ENCODE results near the gene TAB2. TPM values are rescaled to one million over a fixed set of nuclear protein-coding genes. Genes with fewer than 3 reads are reported as not detected.

Gene TAB2
- total RNA-seq, 4 donors from 2014 or later, result 43.6 to 89.9 (median 64.7) TPM

DNA sequence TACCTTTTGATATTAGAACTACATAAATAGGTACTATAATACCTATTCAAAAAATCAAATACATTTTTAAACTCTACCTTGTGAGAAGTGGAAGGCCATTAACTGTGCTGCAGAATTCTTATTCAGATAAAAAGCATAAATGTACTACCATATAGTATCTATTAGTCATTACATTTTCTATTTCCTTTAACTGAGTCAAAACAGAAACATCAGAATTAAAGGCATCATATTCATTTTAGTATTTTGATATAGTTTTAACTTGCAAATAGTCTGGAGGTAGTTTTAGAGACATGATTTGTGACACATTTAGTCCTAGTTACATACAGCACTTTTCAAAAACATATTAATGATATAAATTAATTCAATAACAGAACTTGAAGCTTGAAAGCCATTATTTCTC, 39.9 kb upstream of the TAB2 start:
- intact Hi-C loops (cut with DNase I; ENCODE audit: low total_unique reads), result no loop called here
- DNase-seq, result no peak
- no peak overlapping the region for H3K4me3 ChIP-seq
- H3K27ac ChIP-seq, result no peak overlapping the region
- H3K36me3 ChIP-seq, result no peaks in the 10 kb centered on the region
- H3K9me3 ChIP-seq, result no peaks in the 10 kb centered on the region
- H3K4me1 ChIP-seq, result no peaks in the 10 kb centered on the region
- in situ Hi-C loops (cut with MboI; ENCODE audit: low pct_ligation_motif_present in 1 of 4, low pct_unique_long_range_greater_than_20kb in 1 of 4, low sequenced_read_pairs in 3 of 4), result no loop called here
- TF ChIP-seq, protein P1, sequence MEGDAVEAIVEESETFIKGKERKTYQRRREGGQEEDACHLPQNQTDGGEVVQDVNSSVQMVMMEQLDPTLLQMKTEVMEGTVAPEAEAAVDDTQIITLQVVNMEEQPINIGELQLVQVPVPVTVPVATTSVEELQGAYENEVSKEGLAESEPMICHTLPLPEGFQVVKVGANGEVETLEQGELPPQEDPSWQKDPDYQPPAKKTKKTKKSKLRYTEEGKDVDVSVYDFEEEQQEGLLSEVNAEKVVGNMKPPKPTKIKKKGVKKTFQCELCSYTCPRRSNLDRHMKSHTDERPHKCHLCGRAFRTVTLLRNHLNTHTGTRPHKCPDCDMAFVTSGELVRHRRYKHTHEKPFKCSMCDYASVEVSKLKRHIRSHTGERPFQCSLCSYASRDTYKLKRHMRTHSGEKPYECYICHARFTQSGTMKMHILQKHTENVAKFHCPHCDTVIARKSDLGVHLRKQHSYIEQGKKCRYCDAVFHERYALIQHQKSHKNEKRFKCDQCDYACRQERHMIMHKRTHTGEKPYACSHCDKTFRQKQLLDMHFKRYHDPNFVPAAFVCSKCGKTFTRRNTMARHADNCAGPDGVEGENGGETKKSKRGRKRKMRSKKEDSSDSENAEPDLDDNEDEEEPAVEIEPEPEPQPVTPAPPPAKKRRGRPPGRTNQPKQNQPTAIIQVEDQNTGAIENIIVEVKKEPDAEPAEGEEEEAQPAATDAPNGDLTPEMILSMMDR (IDR thresholded peaks at IDR 0.05), result no peak
- TF ChIP-seq POLR2AphosphoS5 (IDR thresholded peaks at IDR 0.05) (no peak), POLR2A (IDR thresholded peaks at IDR 0.05) (no peak), EP300 (IDR thresholded peaks at IDR 0.05; ENCODE audit: low read depth) (no peak)
- H3K27me3 ChIP-seq, result no peaks in the 10 kb centered on the region

DNA sequence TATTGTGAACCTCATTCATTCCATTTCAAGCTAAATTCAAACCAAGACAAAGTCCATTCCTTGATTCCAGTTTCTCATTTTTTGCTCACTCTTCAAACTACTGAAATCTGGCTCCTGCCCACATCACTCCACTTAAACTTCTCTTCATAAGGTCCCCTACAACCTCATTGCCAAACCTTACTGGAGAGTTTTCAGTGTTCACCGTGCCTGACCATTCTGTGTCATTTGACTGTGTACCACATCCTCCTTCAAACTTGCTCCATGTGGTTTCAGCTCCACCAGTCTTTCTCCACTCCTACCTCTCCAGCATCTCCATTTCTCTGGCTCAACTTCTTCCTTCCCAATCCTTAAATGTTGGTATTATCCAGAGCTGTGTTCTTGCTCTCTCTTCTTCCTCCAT, 38.5 kb upstream of the TAB2 start:
- in situ Hi-C loops (cut with MboI; ENCODE audit: low pct_ligation_motif_present in 1 of 4, low pct_unique_long_range_greater_than_20kb in 1 of 4, low sequenced_read_pairs in 3 of 4), result no loop called here
- intact Hi-C loops (cut with DNase I; ENCODE audit: low total_unique reads), result no loop called here

GRCh38 chr6:149284904-149285303, 32.6 kb upstream of the TAB2 start:
- intact Hi-C loops (cut with DNase I; ENCODE audit: low total_unique reads) (no loop called here), in situ Hi-C loops (cut with MboI; ENCODE audit: low pct_ligation_motif_present in 1 of 4, low pct_unique_long_range_greater_than_20kb in 1 of 4, low sequenced_read_pairs in 3 of 4) (no loop called here)
- Histone ChIP-seq H3K27ac (no peak overlapping the region), H3K9me3 (no peaks in the 10 kb centered on the region), H3K4me1 (no peaks in the 10 kb centered on the region), H3K36me3 (no peaks in the 10 kb centered on the region), H3K4me3 (no peak overlapping the region), H3K27me3 (no peaks in the 10 kb centered on the region)
- DNase-seq, result no peak
- 67 to 100% methylated on average over 1 to 3 of the region's 3 CpGs for WGBS, 2 donors (ENCODE audit: low coverage in 1 of 2)
- TF ChIP-seq EP300 (IDR thresholded peaks at IDR 0.05; ENCODE audit: low read depth), result no peak
- no peak for TF ChIP-seq POLR2AphosphoS5 (IDR thresholded peaks at IDR 0.05)
- no peak for TF ChIP-seq POLR2A (IDR thresholded peaks at IDR 0.05)
- TF ChIP-seq, protein P1 (IDR thresholded peaks at IDR 0.05), result no peak

More for the DNA sequence above, 38.5 kb upstream of the TAB2 start:
- H3K4me1 ChIP-seq, result no peaks in the 10 kb centered on the region
- H3K4me3 ChIP-seq, result no peak overlapping the region
- no peaks in the 10 kb centered on the region for H3K36me3 ChIP-seq
- WGBS, 2 donors (ENCODE audit: low coverage in 1 of 2), result 64 to 71% methylated on average over 1 of the region's 1 CpG
- no peak overlapping the region for H3K27ac ChIP-seq
- H3K9me3 ChIP-seq, result no peaks in the 10 kb centered on the region
- TF ChIP-seq POLR2AphosphoS5 (IDR thresholded peaks at IDR 0.05), result no peak
- TF ChIP-seq EP300 (IDR thresholded peaks at IDR 0.05; ENCODE audit: low read depth), result no peak
- TF ChIP-seq, protein P1 (IDR thresholded peaks at IDR 0.05), result no peak
- no peak for TF ChIP-seq POLR2A (IDR thresholded peaks at IDR 0.05)
- no peaks in the 10 kb centered on the region for H3K27me3 ChIP-seq
- DNase-seq, result no peak

GRCh38 chr6:149285626-149286025, 31.9 kb upstream of the TAB2 start:
- Histone ChIP-seq H3K4me3 (no peak overlapping the region), H3K4me1 (no peaks in the 10 kb centered on the region), H3K36me3 (no peaks in the 10 kb centered on the region), H3K27ac (no peak overlapping the region), H3K27me3 (no peaks in the 10 kb centered on the region), H3K9me3 (no peaks in the 10 kb centered on the region)
- no peak for TF ChIP-seq POLR2AphosphoS5 (IDR thresholded peaks at IDR 0.05)
- in situ Hi-C loops (cut with MboI; ENCODE audit: low pct_ligation_motif_present in 1 of 4, low pct_unique_long_range_greater_than_20kb in 1 of 4, low sequenced_read_pairs in 3 of 4) (no loop called here), intact Hi-C loops (cut with DNase I; ENCODE audit: low total_unique reads) (no loop called here)
- DNase-seq, result no peak
- 78 to 98% methylated on average over 6 of the region's 6 CpGs for WGBS, 2 donors (ENCODE audit: low coverage in 1 of 2)

DNA sequence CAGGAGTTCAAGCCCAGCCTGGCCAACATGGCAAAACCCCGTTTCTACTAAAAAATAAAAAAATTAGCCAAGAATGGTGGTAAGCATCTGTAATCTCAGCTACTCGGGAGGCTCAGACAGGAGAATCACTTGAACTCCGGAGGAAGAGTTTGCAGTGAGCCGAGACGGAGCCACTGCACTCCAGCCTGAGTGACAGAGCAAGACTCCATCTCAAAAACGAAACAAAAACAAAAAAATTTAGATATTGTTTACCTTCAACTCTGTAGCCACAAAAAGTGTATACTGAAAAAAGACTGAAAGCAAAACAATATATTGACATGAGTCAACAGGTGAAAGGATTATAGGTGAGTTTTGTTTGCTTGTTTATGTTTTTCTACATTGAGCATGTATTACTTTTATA, 30.6 kb upstream of the TAB2 start:
- Histone ChIP-seq H3K27me3 (no peaks in the 10 kb centered on the region), H3K9me3 (no peaks in the 10 kb centered on the region), H3K36me3 (no peaks in the 10 kb centered on the region), H3K4me1 (no peaks in the 10 kb centered on the region), H3K27ac (no peak overlapping the region), H3K4me3 (no peak overlapping the region)
- DNase-seq, result no peak
- in situ Hi-C loops (cut with MboI; ENCODE audit: low pct_ligation_motif_present in 1 of 4, low pct_unique_long_range_greater_than_20kb in 1 of 4, low sequenced_read_pairs in 3 of 4) (no loop called here), intact Hi-C loops (cut with DNase I; ENCODE audit: low total_unique reads) (no loop called here)
- 90 to 91% methylated on average over 2 to 6 of the region's 6 CpGs for WGBS, 2 donors (ENCODE audit: low coverage in 1 of 2)
- TF ChIP-seq POLR2A (IDR thresholded peaks at IDR 0.05) (no peak), EP300 (IDR thresholded peaks at IDR 0.05; ENCODE audit: low read depth) (no peak), POLR2AphosphoS5 (IDR thresholded peaks at IDR 0.05) (no peak)
- TF ChIP-seq, protein P1 (IDR thresholded peaks at IDR 0.05), result no peak
